Myocyte (in vitro differentiated cells): ENCODE measurements around the gene RPS27A. TPM values are rescaled to one million over a fixed set of nuclear protein-coding genes. Genes with fewer than 3 reads are reported as not detected.

ENCODE experiments used
- total RNA-seq: library from RNA; depleted of rRNA; stranded (reverse); fragments of >200 nt; gene quantifications from 2 replicates; pipeline ENCODE4 v1.2.3, GENCODE V29; 2014

RPS27A gene
- total RNA-seq, 1 donor from 2014 or later: 1,476 TPM

Other genes starting within 250 kb of the RPS27A start
- gene RTN4, start 182.2 kb upstream of the RPS27A start, total RNA-seq: 808 and 1,025 TPM in 2 replicates
- 7.8 and 15.1 TPM in 2 replicates for gene CLHC1, start 395 bp upstream of the RPS27A start, total RNA-seq
- 22.7 and 30.1 TPM in 2 replicates for gene MTIF2, start 36.5 kb downstream of the RPS27A start, total RNA-seq
- gene CCDC88A, start 187.2 kb downstream of the RPS27A start, total RNA-seq: 53.1 and 99.4 TPM in 2 replicates